ENCODE measurements around the gene CRYBG2.

Gene CRYBG2

DNA sequence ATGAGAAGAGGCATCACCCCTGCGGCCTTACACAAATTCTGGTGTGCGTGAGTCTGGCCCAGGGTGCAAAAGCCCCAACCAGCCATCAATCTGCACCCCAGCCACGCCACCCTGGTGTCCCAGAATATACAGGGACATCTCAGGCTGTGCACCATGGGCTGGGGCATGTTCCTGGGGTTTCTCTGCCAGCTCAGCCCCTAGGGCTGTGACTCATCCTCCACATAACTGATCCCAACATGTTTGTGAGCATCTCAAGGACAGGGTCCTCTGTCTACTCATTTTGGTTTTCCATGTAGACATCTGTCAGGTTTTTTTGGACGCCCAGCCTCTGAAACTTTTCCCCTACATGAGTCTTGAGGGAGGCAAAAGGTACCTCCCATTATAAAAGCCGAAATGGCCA lies 18.1 kb upstream of the CRYBG2 start:
- no peak for DNase-seq (ENCODE audit: low read depth)

DNA sequence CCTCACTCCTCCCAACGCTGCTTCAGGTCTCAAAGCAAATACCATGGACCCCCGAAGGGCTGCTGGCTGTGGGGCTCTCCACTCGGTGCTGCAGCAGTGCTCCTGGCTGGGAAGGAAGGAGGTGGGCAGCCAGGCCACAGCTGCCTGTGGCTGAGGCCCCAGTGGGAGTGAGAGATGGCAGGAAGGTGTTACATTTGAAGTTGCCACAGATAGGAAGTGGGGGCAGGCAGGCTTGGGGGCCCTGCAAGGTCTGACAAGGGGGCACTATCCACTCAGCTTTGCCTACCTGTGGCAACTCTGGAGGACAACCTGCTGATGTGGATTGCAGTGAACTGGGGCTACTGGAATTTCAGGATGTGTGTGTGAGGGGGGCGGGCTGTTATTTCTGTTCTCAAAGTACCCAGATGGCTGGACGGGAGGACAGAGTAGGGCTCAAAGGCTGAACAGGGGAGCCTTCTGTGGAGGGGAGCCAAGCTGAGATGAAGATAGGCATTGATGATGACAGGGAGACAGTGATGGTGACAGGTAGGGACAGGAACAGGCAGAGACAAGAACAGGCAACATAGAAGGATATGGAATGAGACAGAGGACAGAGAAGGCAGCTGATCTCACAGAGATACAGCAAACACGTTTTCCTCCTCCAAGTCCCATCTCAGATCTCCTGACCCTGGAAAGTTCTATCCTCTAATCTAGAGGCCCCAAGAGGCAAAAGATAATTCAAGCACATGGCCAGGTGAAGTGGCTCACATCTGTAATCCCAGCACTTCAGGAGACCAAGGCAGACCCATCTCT lies 16.9 kb upstream of the CRYBG2 start:
- DNase-seq (ENCODE audit: low read depth), result no peak

DNA sequence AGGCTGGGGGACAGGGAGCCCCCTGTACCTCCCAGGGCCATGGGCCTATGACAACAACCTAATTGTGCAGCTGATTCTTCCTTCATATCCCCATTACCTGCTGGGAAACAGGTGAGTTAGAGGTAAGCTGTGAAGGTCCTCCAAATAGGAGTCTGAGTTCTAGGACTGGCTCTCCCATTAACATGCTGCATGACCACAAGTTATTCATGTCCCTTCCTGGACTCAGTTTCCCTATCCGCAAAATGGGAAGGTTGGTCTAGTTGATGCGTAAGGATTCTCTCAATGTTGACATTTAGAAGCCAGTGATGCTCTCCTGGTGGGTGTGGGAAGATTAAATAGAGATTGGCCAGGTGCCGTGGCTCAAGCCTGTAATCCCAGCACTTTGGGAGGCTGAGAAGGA lies 14.6 kb upstream of the CRYBG2 start:
- DNase-seq (ENCODE audit: low read depth), result no peak

DNA sequence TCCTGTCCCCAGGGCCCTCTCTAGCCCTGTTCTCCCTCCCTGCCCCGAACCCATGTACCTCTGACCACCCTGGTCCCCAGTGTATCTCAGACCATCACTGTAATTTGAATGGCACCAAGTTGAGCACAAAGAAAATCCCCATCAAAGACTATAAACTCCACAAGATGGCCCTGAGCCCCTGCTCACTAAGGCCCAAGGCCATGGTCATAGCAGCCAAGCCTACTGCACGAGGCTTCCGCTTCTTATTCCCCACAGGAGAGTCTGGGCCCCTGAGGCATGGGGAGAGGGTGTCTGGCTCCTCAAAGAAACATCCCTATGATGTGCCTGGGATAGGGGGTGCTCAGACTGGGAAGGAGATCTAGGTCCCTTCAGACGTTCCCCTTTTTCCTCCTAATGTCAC lies 14.1 kb upstream of the CRYBG2 start:
- DNase-seq (ENCODE audit: low read depth), result no peak

DNA sequence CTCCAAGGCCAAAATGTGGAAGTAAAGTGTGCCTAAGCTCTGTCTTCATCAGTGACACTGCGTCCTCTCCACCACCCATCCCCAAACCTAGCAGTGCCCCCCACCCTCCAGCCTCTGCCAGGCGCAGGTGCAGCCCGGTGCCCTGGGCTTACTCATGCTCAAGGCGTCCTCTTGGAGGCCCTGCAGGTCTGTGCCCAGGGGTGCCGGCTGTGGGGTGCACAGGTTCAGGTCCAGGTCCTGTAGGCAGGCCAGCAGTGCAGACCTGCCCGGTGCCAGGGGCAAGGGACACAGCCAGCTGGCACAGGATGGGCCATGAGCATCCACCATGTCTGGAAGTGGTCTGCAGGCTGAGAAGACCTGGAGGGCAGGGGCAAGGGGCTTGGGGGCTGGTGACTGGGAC lies 13.5 kb upstream of the CRYBG2 start:
- DNase-seq (ENCODE audit: low read depth), result no peak

DNA sequence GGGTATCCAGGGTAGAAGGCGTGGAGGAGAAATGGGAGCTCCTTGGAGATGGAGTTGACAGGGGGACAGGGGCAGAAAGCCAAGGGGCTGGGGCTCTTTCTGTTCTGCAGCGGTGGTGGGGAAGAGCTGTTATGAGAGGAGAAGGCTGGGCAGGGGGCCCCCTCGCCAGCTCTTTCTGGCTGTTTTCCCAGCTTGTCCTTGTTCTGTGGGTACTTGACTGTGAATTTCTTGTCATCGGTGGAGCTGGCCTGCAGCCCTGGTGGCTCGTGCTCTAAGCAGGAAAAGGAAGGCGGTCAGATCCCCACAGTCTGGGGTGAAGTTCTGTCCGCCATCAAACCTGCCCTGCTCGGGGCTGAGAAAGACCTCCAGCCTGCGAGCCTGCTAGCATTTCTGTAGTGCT lies 11.0 kb upstream of the CRYBG2 start:
- DNase-seq (ENCODE audit: low read depth), result no peak

DNA sequence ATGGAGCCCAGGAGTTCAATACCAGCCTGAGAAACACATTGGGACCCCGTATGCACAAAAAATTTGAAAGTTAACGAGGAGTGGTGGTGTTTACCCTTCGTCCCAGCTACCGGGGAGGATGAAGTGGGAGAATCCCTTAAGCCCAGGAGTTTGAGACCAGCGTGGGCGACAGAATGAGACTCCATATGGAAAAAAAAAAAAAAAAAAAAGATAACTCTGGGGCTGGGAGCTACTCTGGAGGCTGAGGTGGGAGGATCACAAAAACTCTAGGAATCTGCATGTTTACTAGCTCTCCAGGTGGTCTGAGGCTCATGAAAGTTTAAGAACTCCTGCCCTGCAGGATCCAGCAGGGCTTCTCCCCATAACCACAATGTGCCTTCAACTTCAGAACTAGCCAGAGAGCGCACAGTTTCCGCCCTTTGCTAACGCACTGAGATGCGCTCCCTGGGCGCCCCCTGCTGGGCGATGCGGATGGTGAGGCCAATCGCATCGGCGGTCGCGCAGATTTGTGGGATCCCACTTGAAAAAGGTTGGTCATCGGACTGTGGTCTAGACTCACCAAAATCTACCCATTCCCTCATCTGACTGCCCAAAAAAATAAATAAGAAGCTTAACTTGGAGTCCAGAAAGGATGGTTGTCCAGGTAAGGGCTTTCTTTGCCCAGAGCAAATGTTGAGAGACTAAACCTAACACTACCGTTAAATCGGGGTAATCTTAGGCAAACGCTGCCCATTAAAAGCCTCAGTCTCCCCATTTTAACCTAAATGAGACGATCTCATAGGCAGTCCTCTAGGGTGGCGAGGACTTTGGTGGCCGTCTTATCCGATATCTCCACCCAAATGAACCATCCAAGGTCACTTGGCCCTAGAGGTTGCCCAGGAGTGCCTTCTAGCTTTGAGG lies 9.9 kb upstream of the CRYBG2 start:
- DNase-seq (ENCODE audit: low read depth), result no peak

DNA sequence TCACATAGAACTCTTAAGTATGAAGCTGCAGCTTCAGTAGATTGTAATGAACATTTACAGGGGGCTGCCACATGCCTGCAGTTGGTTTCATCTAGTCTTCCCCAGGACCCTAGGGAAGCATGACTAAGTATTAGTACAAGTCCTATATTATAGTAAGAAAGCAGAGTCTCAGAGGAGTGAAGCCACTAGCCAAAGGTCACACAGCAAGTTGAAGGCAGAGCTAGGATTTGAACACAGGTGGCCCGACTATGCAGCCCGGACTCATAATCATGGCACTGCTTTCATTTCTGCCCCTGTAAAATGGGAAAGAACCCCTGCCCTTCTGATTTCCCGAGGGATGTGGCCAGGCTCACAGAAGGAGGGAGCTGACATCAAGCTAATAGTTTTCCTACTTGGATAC lies 8.4 kb upstream of the CRYBG2 start:
- no peak for DNase-seq (ENCODE audit: low read depth)

DNA sequence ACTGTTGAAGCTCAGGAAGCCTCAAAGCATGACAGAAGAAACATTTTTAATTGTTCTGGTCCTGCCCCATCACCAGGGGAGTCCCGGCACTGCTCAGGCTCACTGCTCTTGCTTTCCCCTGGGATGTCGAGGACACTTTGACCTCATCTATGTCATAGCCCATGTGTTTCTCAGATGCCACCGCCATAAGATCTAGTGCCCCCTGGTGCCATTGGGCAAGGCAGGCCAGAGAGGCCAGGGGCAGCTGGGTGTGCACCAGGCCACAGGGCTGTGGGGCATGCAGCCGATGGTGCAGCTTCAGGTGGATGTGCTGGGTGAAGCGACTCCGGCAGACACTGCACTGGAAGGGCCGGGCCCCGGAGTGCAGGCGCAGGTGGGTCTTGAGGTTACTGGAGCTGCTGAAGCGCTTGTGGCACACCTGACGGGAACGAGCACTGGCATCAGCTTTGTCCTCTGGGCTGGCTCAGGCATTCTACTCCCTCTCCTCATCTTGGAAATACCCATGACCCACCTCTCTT lies 7.7 kb upstream of the CRYBG2 start:
- DNase-seq (ENCODE audit: low read depth), result no peak

DNA sequence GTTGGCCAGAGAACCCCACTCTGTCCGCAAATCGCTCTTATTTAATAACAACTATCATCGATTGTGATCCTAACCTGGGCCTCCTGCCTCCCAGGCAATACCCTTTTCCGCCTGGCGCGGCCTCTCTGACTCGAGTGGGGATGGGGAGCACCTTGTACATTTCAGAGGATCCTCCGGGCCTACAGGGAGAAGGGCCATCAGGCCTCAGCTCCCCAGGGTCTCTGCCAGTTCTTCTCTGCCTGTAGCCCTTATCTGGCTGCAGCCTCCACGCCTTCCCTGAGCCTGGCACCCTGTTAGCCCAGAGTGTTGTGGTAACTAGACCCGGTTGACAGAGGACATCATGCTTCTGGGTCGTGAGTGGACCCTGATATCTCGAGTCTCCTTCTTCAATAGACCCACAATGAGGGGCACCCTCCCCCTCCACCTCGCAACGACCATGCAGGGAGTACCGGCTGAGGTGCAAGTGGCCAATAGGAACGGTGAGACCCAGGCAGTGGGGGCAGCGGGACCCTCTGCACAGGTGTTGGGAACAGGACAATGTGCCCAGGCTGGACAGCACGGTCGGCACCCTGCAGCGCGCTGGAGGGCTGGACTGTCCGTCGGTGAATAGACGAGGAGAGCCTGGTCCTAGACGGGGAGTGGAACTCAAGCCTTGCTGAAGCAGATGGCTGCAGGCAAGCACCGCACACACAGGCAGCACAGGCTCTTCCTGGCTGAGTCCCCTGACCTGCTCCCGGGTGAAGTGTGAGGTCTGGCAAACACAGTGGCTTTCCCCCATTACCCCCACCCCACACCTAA lies 7.1 kb upstream of the CRYBG2 start:
- DNase-seq (ENCODE audit: low read depth), result no peak

DNA sequence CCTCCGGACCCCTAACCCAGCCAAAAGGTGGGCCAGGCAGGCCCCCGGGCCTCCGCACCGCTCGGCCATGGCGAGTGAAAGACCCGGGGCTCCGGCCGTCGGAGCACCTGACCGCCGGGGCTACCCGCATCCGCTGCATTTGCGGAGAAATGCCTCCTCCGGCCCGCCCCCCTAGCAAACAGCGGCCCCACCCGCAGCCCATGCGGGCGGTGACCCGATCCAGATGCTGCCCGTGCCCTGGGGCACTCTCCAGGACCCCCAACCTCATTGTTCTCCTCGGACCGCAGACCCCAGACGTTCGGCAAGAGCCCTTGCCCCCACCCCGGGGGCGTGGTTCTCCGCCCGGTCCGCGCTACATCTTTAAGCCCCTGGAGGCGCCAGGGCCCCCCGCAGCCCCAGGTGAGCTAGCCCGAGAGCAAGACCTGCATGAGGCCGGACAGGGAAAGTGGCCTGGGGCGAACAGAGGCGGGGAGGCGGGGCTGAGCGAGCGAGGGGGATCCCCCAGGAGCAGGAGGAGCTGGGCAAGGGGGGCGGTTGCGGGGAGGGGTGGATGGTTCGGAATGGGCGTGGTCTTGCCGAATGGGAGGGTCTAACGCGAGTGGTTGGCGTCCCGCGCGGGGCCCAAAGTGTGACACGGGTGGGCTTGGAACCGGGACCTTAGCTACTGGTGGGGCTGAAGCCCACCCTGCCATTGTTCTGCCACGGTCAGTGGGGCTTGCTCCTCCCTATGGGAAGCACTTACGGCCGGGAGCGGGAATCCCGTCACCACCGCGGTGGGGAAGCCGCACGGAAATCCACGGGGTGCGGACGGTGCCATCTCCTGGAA lies 6.3 kb upstream of the CRYBG2 start:
- DNase-seq (ENCODE audit: low read depth), result no peak

DNA sequence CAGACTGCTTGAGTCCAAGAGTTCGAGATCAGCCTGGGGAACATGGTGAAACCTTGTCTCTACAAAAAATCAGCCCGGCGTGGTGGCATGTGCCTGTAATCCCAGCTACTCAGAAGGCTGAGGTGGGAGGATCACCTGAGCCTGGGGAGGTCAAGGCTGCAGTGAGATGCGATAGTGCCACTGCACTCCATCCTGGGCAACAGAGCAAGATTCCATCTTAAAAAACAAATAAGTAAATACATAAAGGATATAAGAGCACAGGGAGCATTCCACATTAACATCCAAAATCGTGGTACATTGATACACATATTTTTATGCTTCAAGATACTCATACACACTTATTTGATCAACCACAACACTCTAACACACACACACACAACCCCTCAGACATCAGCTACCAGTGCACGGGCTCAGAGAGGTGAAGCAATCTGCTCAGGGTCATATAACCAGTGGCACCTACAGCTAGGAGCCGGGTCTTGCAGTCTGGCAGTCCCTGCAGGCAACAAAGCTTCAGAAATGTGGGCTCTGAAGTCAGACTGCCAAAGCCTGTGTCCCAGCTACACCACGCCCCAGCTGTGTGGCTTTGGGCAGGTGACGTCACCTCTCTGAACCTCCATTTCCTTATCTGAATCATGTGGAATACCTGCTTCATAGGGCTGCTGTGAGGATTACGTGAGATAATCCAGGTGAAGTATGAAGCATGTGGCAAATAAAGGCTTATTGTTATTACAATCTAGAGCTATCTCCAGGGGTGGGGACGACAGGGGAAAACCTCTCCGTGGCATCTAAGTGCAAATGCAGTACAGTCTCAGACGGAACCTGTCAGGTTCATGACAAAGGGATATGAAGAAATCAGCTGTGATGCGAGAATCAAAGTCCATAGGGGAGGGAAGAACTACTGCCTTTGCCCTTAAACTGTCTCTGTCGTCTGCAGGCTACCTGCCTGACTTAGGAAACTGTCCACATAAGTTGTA lies 4.8 kb upstream of the CRYBG2 start:
- no peak for DNase-seq (ENCODE audit: low read depth)

DNA sequence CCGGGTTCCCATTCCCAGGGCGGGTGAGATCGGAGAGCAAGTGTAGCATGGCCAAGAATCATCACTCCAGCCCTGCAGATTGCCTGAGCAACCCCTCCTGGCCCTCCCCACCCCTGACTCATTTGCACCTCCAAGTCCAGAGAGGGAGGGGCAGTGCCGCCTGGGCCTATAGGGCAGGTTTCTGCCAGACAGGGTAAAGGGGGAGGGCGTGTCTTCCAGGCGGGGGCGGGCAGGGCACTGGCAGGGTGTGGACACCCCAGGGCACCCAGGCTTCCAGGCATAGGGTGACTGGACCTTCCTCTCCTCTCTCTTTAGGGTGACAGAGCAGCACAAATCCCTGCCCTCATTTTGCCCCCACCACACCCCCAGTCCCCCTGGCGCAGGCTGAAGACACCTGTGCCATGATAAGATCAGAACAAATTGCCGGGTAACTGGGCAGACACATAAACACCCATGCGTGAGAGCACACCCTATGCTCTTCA lies 3.2 kb upstream of the CRYBG2 start:
- no peak for DNase-seq (ENCODE audit: low read depth)

DNA sequence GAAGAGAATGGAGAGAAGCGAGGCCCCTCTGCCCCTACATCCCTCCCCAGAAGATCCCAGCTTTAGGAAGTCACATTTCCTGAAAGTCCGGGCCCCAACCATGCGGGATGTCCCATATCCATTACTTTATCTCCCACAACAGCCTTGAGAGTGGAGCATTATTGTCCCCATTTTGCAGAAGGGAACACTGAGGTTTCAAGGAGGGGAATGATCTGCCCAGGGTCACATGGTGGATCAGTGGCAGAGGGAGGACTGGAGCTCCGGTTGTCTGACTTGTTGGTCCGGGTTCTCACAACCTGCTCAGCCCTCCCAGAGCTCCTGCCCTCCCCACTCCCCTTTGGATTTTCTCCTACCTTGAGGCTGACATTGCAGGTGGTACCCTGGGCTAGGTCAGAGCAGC lies 2.2 kb upstream of the CRYBG2 start:
- no peak for DNase-seq (ENCODE audit: low read depth)

DNA sequence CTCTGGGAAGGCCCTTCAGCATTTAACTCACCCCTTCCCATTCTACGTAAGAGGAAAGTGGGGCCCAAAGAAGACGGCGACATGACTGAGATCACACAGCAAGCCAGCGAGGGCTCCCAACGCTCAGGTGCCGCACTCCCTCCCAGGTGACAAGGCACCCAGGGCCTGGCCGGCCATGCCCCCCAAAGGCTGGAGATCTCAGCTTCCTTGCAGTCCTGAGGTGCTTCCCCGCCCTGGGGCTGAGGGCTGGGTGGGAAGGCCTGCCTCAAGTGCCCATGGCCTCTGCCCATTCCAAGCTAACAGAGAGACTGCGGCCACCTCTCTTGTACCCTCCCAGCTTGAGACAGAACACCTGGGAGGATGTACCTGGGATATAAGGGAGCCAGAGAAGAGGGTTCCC lies 1.0 kb upstream of the CRYBG2 start:
- no peak for DNase-seq (ENCODE audit: low read depth)

DNA sequence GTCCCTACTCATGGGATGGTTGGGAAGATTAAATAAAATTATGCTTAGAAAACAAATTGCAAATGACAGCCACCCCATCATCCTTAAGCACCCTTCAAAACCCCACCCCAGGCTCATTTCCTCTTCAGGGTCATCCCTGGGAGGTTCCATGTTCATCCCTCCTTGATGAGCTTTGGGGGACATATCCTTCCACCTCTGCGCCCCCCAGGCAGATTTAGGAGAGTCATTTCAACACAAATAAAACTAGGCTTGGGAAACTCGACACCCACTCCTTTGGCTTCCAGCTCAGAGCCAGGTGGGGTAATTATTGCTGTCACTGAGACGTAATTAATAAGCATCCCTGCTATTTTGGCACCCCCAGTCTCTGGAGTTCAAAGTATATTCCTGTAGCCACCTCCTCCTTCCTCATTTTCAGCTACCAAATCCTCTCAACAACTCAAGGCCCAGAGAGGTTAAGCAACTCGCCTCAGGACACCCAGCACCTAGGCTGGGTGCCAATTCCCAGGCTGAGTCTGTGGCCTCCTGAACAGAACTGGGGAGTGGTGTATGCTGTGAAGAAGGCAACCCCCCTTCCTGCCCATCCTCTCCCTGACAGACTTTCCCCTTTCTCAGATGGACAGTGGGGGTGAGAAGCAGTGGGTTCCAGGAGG lies 595 bp downstream of the CRYBG2 start:
- no peak for DNase-seq (ENCODE audit: low read depth)

DNA sequence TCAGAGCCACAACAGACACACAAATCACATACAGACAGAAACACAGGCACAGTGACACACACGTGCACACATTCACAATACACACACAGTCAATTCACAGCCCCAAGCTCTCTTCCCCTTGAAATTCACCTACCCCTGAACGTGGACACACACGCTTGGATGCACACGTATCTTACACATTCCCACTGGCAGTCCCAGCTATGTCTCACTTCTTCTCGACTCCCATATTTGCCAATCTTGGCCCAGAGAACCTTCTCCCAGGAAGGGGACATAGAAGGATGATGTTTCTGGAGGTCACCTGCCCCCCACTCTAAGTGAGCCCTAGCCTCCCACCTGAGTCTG lies 1.6 kb downstream of the CRYBG2 start:
- DNase-seq (ENCODE audit: low read depth), result no peak

DNA sequence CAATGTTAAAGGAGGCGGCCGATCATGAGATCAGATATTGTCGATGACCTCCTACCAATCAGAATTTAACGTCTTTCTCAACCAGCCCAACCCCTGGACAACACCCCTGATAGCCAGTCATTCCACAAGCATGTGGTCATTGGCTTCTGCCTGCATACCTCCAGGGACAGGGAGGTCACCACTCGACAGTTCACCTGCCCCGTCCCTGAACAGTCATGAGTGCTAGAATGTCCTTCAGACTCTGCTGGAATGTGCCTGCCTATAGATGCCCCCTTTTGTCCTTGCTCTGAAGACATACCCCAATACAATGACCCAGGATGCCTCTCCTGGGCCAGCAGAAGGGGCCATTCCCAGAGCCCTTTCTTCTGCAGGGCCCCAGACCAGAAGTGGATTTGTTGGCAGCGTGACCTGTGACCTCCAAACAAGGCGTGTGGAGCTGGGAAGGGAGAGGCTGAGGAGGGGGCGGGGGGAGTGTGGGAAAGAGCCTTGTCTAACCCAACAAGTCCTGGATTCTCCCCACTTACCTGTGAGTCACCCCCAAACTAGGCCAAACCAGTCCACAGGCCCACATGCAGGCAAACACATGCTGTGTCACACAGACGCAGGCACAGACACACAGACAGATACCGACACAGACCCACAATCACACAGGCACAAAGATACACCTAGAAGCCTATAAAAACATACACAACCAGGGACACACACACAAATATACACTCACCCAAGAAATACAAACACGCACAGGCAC lies 2.2 kb downstream of the CRYBG2 start:
- DNase-seq (ENCODE audit: low read depth), result no peak

All from GM04503 (cell line).